ENCODE results near the gene TPRX2. TPM values are rescaled to one million over a fixed set of nuclear protein-coding genes. Genes with fewer than 3 reads are reported as not detected.

TPRX2 gene
- total and polyA plus RNA-seq, 2 of the 8 experiments (the other 6 are each of a cell fraction or from before 2014, with no cell fraction given), result not detected

DNA sequence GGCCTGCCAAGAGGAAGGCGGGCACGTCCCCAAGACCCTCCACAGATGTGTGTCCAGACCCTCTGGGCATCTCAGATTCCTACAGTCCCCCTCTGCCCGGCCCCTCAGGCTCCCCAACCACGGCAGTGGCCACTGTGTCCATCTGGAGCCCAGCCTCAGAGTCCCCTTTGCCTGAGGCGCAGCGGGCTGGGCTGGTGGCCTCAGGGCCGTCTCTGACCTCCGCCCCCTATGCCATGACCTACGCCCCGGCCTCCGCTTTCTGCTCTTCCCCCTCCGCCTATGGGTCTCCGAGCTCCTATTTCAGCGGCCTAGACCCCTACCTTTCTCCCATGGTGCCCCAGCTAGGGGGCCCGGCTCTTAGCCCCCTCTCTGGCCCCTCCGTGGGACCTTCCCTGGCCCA lies 19.6 kb upstream of the TPRX2 start:
- H2AFZ ChIP-seq (ENCODE audit: low read length), result no peak overlapping the region
- no peak overlapping the region for H2BK20ac ChIP-seq (ENCODE audit: low read length)
- no peak overlapping the region for H2BK15ac ChIP-seq (ENCODE audit: low read length)
- no peaks in the 10 kb centered on the region for H3K36me3 ChIP-seq (ENCODE audit: control insufficient read depth in 2 of 4, insufficient read depth in 4 of 4, low read length in 3 of 4)
- H2BK12ac ChIP-seq (ENCODE audit: low read depth, low read length), result no peak overlapping the region
- H2BK120ac ChIP-seq (replicated peaks; ENCODE audit: low read depth, low read length), result no peak overlapping the region
- no peaks in the 10 kb centered on the region for H3K9me3 ChIP-seq (ENCODE audit: insufficient read depth in 2 of 2, low read depth in 1 of 2, low read length in 1 of 2)
- peak overlapping the region; percentile 21 to 38; a peak in 2 of 4 replicates for H3K4me2 ChIP-seq (ENCODE audit: insufficient read depth in 1 of 2, low read depth in 2 of 2, low read length in 2 of 2)
- 92% methylated on average over 14 of the region's 16 CpGs; no CpG with 5 or more reads in 1 of the 2 experiments for WGBS, 2 experiments (ENCODE audit: extremely low coverage in 1 of 2, insufficient coverage in 1 of 2, insufficient read length in 1 of 2, insufficient replicate concordance in 2 of 2, low coverage in 1 of 2, low lambda C conversion rate in 2 of 2, missing lambda C conversion rate in 1 of 2)
- no peak for DNase-seq (ENCODE audit: low read depth in 1 of 2, low spot score in 2 of 2)
- no peak overlapping the region for H4K5ac ChIP-seq (ENCODE audit: insufficient read length, low read depth, low read length)
- no peak overlapping the region for H3K18ac ChIP-seq (ENCODE audit: extremely low read depth, low read length)
- no peaks in the 10 kb centered on the region; the same call in 1 of the 2 replicates for H3K23me2 ChIP-seq (ENCODE audit: low read depth, low read length)
- CTCF ChIA-PET (ENCODE audit: partially characterized antibody), result interaction anchor here (0.7 to 2.7 kb wide), 7 partner anchors 10 to 74 kb away, joined by 4 to 12 read pairs (median 7); no protein-coding TSS in a partner anchor
- no peak overlapping the region for H2AK5ac ChIP-seq (ENCODE audit: low read depth, low read length)
- peaks cover 0 to 10% (median 4%) of the 10 kb centered on the region in 4 experiments; a peak in 3 of 7 replicates for H3K4me1 ChIP-seq (replicated peaks in 1 of 4; ENCODE audit: control insufficient read depth in 3 of 4, insufficient read depth in 4 of 4, low read length in 3 of 4)
- no peak overlapping the region for H3K56ac ChIP-seq (replicated peaks; ENCODE audit: insufficient read length, low read depth, low read length)
- H3K27me3 ChIP-seq (replicated peaks in 1 of 4; ENCODE audit: control insufficient read depth in 3 of 4, extremely low read depth in 1 of 4, insufficient read depth in 3 of 4, low read length in 3 of 4), result no peaks in the 10 kb centered on the region
- POLR2A ChIA-PET (ENCODE audit: partially characterized antibody), result interaction anchor here (0.5 to 1.8 kb wide), 3 partner anchors 10 to 74 kb away, joined by 3 to 18 read pairs (median 3); no protein-coding TSS in a partner anchor
- FAIRE-seq, result no peak
- no peaks in the 10 kb centered on the region for H3K79me2 ChIP-seq (ENCODE audit: control insufficient read depth in 1 of 2, insufficient read depth in 2 of 2, low read length in 2 of 2)
- no peak overlapping the region for H3K4me3 ChIP-seq (ENCODE audit: extremely low read depth in 1 of 4, insufficient read depth in 2 of 4, low read depth in 3 of 4, low read length in 4 of 4)
- H3K27ac ChIP-seq (ENCODE audit: low read depth, low read length), result no peak overlapping the region
- peaks cover 0 to 3% of the 10 kb centered on the region in 2 experiments for H4K20me1 ChIP-seq (replicated peaks in 1 of 2; ENCODE audit: control insufficient read depth in 1 of 2, insufficient read depth in 2 of 2, low read length in 2 of 2)
- no peak overlapping the region for H2BK5ac ChIP-seq (ENCODE audit: low read depth, low read length)
- no peak overlapping the region for H3K9ac ChIP-seq (replicated peaks in 1 of 4; ENCODE audit: extremely low read depth in 1 of 4, low read depth in 3 of 4, low read length in 3 of 4)
- no peak overlapping the region for H4K8ac ChIP-seq (ENCODE audit: extremely low read depth, insufficient read depth, low read length)
- no peak overlapping the region for H3K14ac ChIP-seq (ENCODE audit: insufficient read length)
- no peak overlapping the region for H3K23ac ChIP-seq (ENCODE audit: insufficient read length)
- H4K91ac ChIP-seq (replicated peaks; ENCODE audit: insufficient read length, low read length), result no peak overlapping the region
- H3K79me1 ChIP-seq (ENCODE audit: low read depth, low read length), result no peaks in the 10 kb centered on the region
- H3K4ac ChIP-seq (replicated peaks; ENCODE audit: insufficient read length, low read depth, low read length), result no peak overlapping the region
- no peak for TF ChIP-seq TAF7 (optimal IDR thresholded peaks at IDR 0.05; ENCODE audit: borderline replicate concordance, low read depth, low read length)
- TF ChIP-seq ZNF274 (IDR thresholded peaks at IDR 0.05; ENCODE audit: borderline replicate concordance, extremely low read depth, low read length), result no peak
- TF ChIP-seq TBP (IDR thresholded peaks at IDR 0.05; ENCODE audit: low read depth, low read length), result no peak
- TF ChIP-seq JUND (IDR thresholded peaks at IDR 0.05; ENCODE audit: low read length), result no peak
- no peak for TF ChIP-seq SRF (IDR thresholded peaks at IDR 0.05; ENCODE audit: low read depth, low read length)
- no peak for TF ChIP-seq YY1 (IDR thresholded peaks at IDR 0.05; ENCODE audit: low read depth, low read length)
- TF ChIP-seq BCL11A (IDR thresholded peaks at IDR 0.05; ENCODE audit: low read depth in 2 of 2, low read length in 2 of 2), result no peak
- TF ChIP-seq TAF1 (IDR thresholded peaks at IDR 0.05; ENCODE audit: low read depth, low read length), result no peak

All from H1 (cell line).